Measurements from ENCODE around the gene SCPEP1. TPM values are rescaled to one million over a fixed set of nuclear protein-coding genes. Genes with fewer than 3 reads are reported as not detected.
A peak's percentile ranks its signal among the peaks of the same experiment; 100 is the strongest.

The SCPEP1 gene
- total and polyA plus RNA-seq, 5 donors from 2014 or later, result 14.5 to 24.9 (median 23.0) TPM

GRCh38 chr17:56966338-56966737, 11.6 kb upstream of the SCPEP1 start:
- H3K4me3 Mint-ChIP-seq, result no peak overlapping the region
- H3K27me3 Mint-ChIP-seq, result peaks cover 38% of the 10 kb centered on the region
- H3K36me3 Mint-ChIP-seq, result peaks cover 3% of the 10 kb centered on the region

GRCh38 chr17:56970974-56971373, 7.0 kb upstream of the SCPEP1 start:
- Histone ChIP-seq H3K36me3 (ENCODE audit: control insufficient read depth, insufficient read depth, low read length) (no peaks in the 10 kb centered on the region), H3K27me3 (ENCODE audit: control insufficient read depth, insufficient read depth, low read length) (peaks cover 5% of the 10 kb centered on the region), H3K4me3 (ENCODE audit: low read depth, low read length) (no peak overlapping the region), H3K27ac (ENCODE audit: insufficient read depth, low read length, poor library complexity, severe bottlenecking) (no peak overlapping the region), H3K9me3 (ENCODE audit: control insufficient read depth in 2 of 2, low read length in 2 of 2) (no peaks in the 10 kb centered on the region), H3K4me1 (ENCODE audit: control insufficient read depth, insufficient read depth, low read length, poor library complexity, severe bottlenecking) (no peaks in the 10 kb centered on the region)
- Mint-ChIP-seq H3K27me3 (peaks cover 59% of the 10 kb centered on the region), H3K36me3 (peaks cover 3% of the 10 kb centered on the region), H3K9me3 (peaks cover 0 to 2% (median 0%) of the 10 kb centered on the region in 7 donors), H3K27ac (no peak overlapping the region), H3K4me3 (no peak overlapping the region), H3K4me1 (no peaks in the 10 kb centered on the region)
- DNase-seq (no peak), ATAC-seq (ENCODE audit: low read depth in 2 of 2) (no peak)

More at GRCh38 chr17:56966338-56966737, 11.6 kb upstream of the SCPEP1 start:
- DNase-seq (no peak), ATAC-seq (ENCODE audit: low read depth in 2 of 2) (no peak)
- peaks cover 4% of the 10 kb centered on the region for H3K27me3 ChIP-seq (ENCODE audit: control insufficient read depth, insufficient read depth, low read length)
- no peak overlapping the region for H3K4me3 ChIP-seq (ENCODE audit: low read depth, low read length)
- Mint-ChIP-seq H3K9me3 (peaks cover 0 to 3% (median 0%) of the 10 kb centered on the region in 7 donors), H3K4me1 (no peaks in the 10 kb centered on the region), H3K27ac (no peak overlapping the region)
- no peaks in the 10 kb centered on the region for H3K9me3 ChIP-seq (ENCODE audit: control insufficient read depth in 2 of 2, low read length in 2 of 2)
- no peak overlapping the region for H3K27ac ChIP-seq (ENCODE audit: insufficient read depth, low read length, poor library complexity, severe bottlenecking)
- no peaks in the 10 kb centered on the region for H3K4me1 ChIP-seq (ENCODE audit: control insufficient read depth, insufficient read depth, low read length, poor library complexity, severe bottlenecking)
- no peaks in the 10 kb centered on the region for H3K36me3 ChIP-seq (ENCODE audit: control insufficient read depth, insufficient read depth, low read length)

GRCh38 chr17:56972111-56972730, 5.7 kb upstream of the SCPEP1 start:
- H3K36me3 ChIP-seq (ENCODE audit: control insufficient read depth, insufficient read depth, low read length), result no peaks in the 10 kb centered on the region
- Mint-ChIP-seq H3K4me1 (peaks cover 0 to 6% (median 0%) of the 10 kb centered on the region in 4 donors), H3K4me3 (no peak overlapping the region), H3K9me3 (peaks cover 0 to 2% (median 0%) of the 10 kb centered on the region in 7 donors), H3K27ac (peak overlapping the region in 1 of 3 donors; percentile 88), H3K27me3 (peaks cover 56% of the 10 kb centered on the region), H3K36me3 (peaks cover 3% of the 10 kb centered on the region)
- H3K27me3 ChIP-seq (ENCODE audit: control insufficient read depth, insufficient read depth, low read length), result peaks cover 7% of the 10 kb centered on the region
- H3K27ac ChIP-seq (ENCODE audit: insufficient read depth, low read length, poor library complexity, severe bottlenecking), result no peak overlapping the region
- no peak overlapping the region for H3K4me3 ChIP-seq (ENCODE audit: low read depth, low read length)
- H3K4me1 ChIP-seq (ENCODE audit: control insufficient read depth, insufficient read depth, low read length, poor library complexity, severe bottlenecking), result no peaks in the 10 kb centered on the region
- H3K9me3 ChIP-seq (ENCODE audit: control insufficient read depth in 2 of 2, low read length in 2 of 2), result no peaks in the 10 kb centered on the region
- DNase-seq, result no peak
- no peak for ATAC-seq (ENCODE audit: low read depth in 2 of 2)

GRCh38 chr17:56973520-56973919, 4.4 kb upstream of the SCPEP1 start:
- H3K27ac Mint-ChIP-seq, result no peak overlapping the region
- peaks cover 55% of the 10 kb centered on the region for H3K27me3 Mint-ChIP-seq

GRCh38 chr17:56974055-56974454, 3.9 kb upstream of the SCPEP1 start:
- Mint-ChIP-seq H3K27me3 (peaks cover 55% of the 10 kb centered on the region), H3K9me3 (peaks cover 0 to 2% (median 0%) of the 10 kb centered on the region in 7 donors), H3K27ac (no peak overlapping the region), H3K4me1 (peaks cover 8 to 20% (median 12%) of the 10 kb centered on the region in 4 donors), H3K36me3 (peaks cover 3% of the 10 kb centered on the region), H3K4me3 (no peak overlapping the region)
- H3K4me1 ChIP-seq (ENCODE audit: control insufficient read depth, insufficient read depth, low read length, poor library complexity, severe bottlenecking), result peaks cover 11% of the 10 kb centered on the region
- H3K9me3 ChIP-seq (ENCODE audit: control insufficient read depth in 2 of 2, low read length in 2 of 2), result no peaks in the 10 kb centered on the region
- no peak for DNase-seq
- no peak overlapping the region for H3K27ac ChIP-seq (ENCODE audit: insufficient read depth, low read length, poor library complexity, severe bottlenecking)
- no peak for ATAC-seq (ENCODE audit: low read depth in 2 of 2)
- no peaks in the 10 kb centered on the region for H3K36me3 ChIP-seq (ENCODE audit: control insufficient read depth, insufficient read depth, low read length)
- H3K4me3 ChIP-seq (ENCODE audit: low read depth, low read length), result no peak overlapping the region
- peaks cover 3% of the 10 kb centered on the region for H3K27me3 ChIP-seq (ENCODE audit: control insufficient read depth, insufficient read depth, low read length)

More at GRCh38 chr17:56973520-56973919, 4.4 kb upstream of the SCPEP1 start:
- peaks cover 5% of the 10 kb centered on the region for H3K4me1 ChIP-seq (ENCODE audit: control insufficient read depth, insufficient read depth, low read length, poor library complexity, severe bottlenecking)
- Mint-ChIP-seq H3K4me3 (no peak overlapping the region), H3K9me3 (peaks cover 0 to 2% (median 0%) of the 10 kb centered on the region in 7 donors), H3K36me3 (peaks cover 3% of the 10 kb centered on the region), H3K4me1 (peaks cover 3 to 15% (median 7%) of the 10 kb centered on the region in 4 donors)
- H3K4me3 ChIP-seq (ENCODE audit: low read depth, low read length), result no peak overlapping the region
- no peak for DNase-seq
- no peak overlapping the region for H3K27ac ChIP-seq (ENCODE audit: insufficient read depth, low read length, poor library complexity, severe bottlenecking)
- peaks cover 3% of the 10 kb centered on the region for H3K27me3 ChIP-seq (ENCODE audit: control insufficient read depth, insufficient read depth, low read length)
- no peaks in the 10 kb centered on the region for H3K9me3 ChIP-seq (ENCODE audit: control insufficient read depth in 2 of 2, low read length in 2 of 2)
- no peak for ATAC-seq (ENCODE audit: low read depth in 2 of 2)
- H3K36me3 ChIP-seq (ENCODE audit: control insufficient read depth, insufficient read depth, low read length), result no peaks in the 10 kb centered on the region

GRCh38 chr17:56975656-56976055, 2.3 kb upstream of the SCPEP1 start:
- Histone ChIP-seq H3K27me3 (ENCODE audit: control insufficient read depth, insufficient read depth, low read length) (peaks cover 3% of the 10 kb centered on the region), H3K4me3 (ENCODE audit: low read depth, low read length) (no peak overlapping the region), H3K27ac (ENCODE audit: insufficient read depth, low read length, poor library complexity, severe bottlenecking) (no peak overlapping the region), H3K36me3 (ENCODE audit: control insufficient read depth, insufficient read depth, low read length) (no peaks in the 10 kb centered on the region), H3K4me1 (ENCODE audit: control insufficient read depth, insufficient read depth, low read length, poor library complexity, severe bottlenecking) (peaks cover 11% of the 10 kb centered on the region), H3K9me3 (ENCODE audit: control insufficient read depth in 2 of 2, low read length in 2 of 2) (no peaks in the 10 kb centered on the region)
- no peaks in the 10 kb centered on the region for H3K36me3 Mint-ChIP-seq
- ATAC-seq (ENCODE audit: low read depth in 2 of 2), result no peak
- H3K9me3 Mint-ChIP-seq, result peaks cover 0 to 2% (median 0%) of the 10 kb centered on the region in 7 donors
- no peak overlapping the region for H3K4me3 Mint-ChIP-seq
- no peak overlapping the region for H3K27ac Mint-ChIP-seq
- peaks cover 9 to 27% (median 14%) of the 10 kb centered on the region in 4 donors for H3K4me1 Mint-ChIP-seq
- DNase-seq, result no peak
- peaks cover 50% of the 10 kb centered on the region for H3K27me3 Mint-ChIP-seq

- H3K36me3 Mint-ChIP-seq, result no peaks in the 10 kb centered on the region
- peaks cover 9 to 28% (median 18%) of the 10 kb centered on the region in 4 donors for H3K4me1 Mint-ChIP-seq
- no peaks in the 10 kb centered on the region for H3K36me3 ChIP-seq (ENCODE audit: control insufficient read depth, insufficient read depth, low read length)
- peaks cover 3% of the 10 kb centered on the region for H3K27me3 ChIP-seq (ENCODE audit: control insufficient read depth, insufficient read depth, low read length)
- H3K27me3 Mint-ChIP-seq, result peaks cover 43% of the 10 kb centered on the region
- no peak for ATAC-seq (ENCODE audit: low read depth in 2 of 2)
- H3K9me3 ChIP-seq (ENCODE audit: control insufficient read depth in 2 of 2, low read length in 2 of 2), result no peaks in the 10 kb centered on the region
- peak overlapping the region; percentile 71 for H3K4me3 ChIP-seq (ENCODE audit: low read depth, low read length)
- H3K4me1 ChIP-seq (ENCODE audit: control insufficient read depth, insufficient read depth, low read length, poor library complexity, severe bottlenecking), result peaks cover 11% of the 10 kb centered on the region
- peak overlapping the region; percentile 79 to 93 (median 92) for H3K4me3 Mint-ChIP-seq
- H3K27ac ChIP-seq (ENCODE audit: insufficient read depth, low read length, poor library complexity, severe bottlenecking), result no peak overlapping the region
- H3K27ac Mint-ChIP-seq, result peak overlapping the region; percentile 14 to 91 (median 75)
- H3K9me3 Mint-ChIP-seq, result peaks cover 0 to 2% (median 0%) of the 10 kb centered on the region in 7 donors
- no peak for DNase-seq
Measured at GRCh38 chr17:56976941-56977608, 856 bp upstream of the SCPEP1 start.

Measured in CD4-positive, CD25-positive, alpha-beta regulatory T cell (primary cell).